Endothelial cell of umbilical vein (primary cell): ENCODE measurements around the gene SECISBP2. TPM values are rescaled to one million over a fixed set of nuclear protein-coding genes. Genes with fewer than 3 reads are reported as not detected.

ENCODE experiments used
- BruUV-seq: library from RNA; stranded (reverse); fragments of 400-500 nt; replicated peaks from 2 replicates; lab custom pipeline; 2021; lab: Mats Ljungman, UMichigan
- CTCF ChIA-PET: fragments of 300-600, 350-600 bp; sonication (Branson Sonifier 250); formaldehyde crosslinking; loops from one replicate; lab custom pipeline; 2021; ENCODE audit warnings: antibody characterized with exemption, inconsistent platforms; lab: Charles Lee
- POLR2A ChIA-PET: fragments of 300-600, 350-600 bp; sonication (Branson Sonifier 250); formaldehyde crosslinking; loops from one replicate; lab custom pipeline; 2021; ENCODE audit warnings: antibody characterized with exemption, inconsistent platforms; lab: Charles Lee
- DNase-seq: peaks from one replicate; pipeline ENCODE4 v3.0.0-alpha.2; 2011; ENCODE audit warnings: low read depth, low spot score
- FAIRE-seq: peaks from 2 replicates; lab custom pipeline; 2011; peaks lifted over from hg19 to GRCh38; lab: Jason Lieb, UNC
- H2AFZ ChIP-seq: 2 replicates; pipeline ENCODE4 v1.6.0; 2012; ENCODE audit warnings: low read depth, low read length, control low read depth, inconsistent platforms
- H3K27ac ChIP-seq: 2 replicates; pipeline ENCODE4 v1.5.1; 2011; ENCODE audit warnings: low read depth, mild to moderate bottlenecking, control low read depth, low read length, moderate library complexity; ENCODE audit not compliant: insufficient read depth
- H3K27me3 ChIP-seq, 2 experiments: 2 replicates each; pipeline versions ENCODE4 v1.6.0 to v1.6.1; 2011; ENCODE audit warnings: low read length in 2 of 2, mixed read lengths in 1 of 2; ENCODE audit not compliant: control insufficient read depth in 2 of 2, insufficient read depth in 2 of 2
- H3K36me3 ChIP-seq, 2 experiments: 2 replicates in 1 of 2; 3 replicates in 1 of 2; pipeline ENCODE4 v1.5.1; 2011; ENCODE audit warnings: low read length in 2 of 2, mild to moderate bottlenecking in 1 of 2, moderate library complexity in 1 of 2; ENCODE audit not compliant: control insufficient read depth in 2 of 2, insufficient read depth in 2 of 2; ENCODE audit errors: extremely low read depth in 1 of 2
- H3K4me1 ChIP-seq: 3 replicates; pipeline ENCODE4 v1.5.1; 2011; ENCODE audit warnings: mild to moderate bottlenecking, low read length; ENCODE audit not compliant: control insufficient read depth, insufficient read depth; ENCODE audit errors: extremely low read depth
- H3K4me2 ChIP-seq: 2 replicates; pipeline ENCODE4 v1.6.1; 2011; ENCODE audit warnings: low read length, control low read depth, mixed read lengths; ENCODE audit not compliant: insufficient read depth
- H3K4me3 ChIP-seq, 3 experiments: fragments of 200-600 bp in 1 of 3; sonication (generic), shearing (Covaris generic) in 1 of 3; replicated peaks in 1 of 3; 2 replicates each; pipeline ENCODE4 v1.5.1; 2011 to 2016; ENCODE audit warnings: control low read depth in 3 of 3, low read length in 3 of 3, mild to moderate bottlenecking in 2 of 3, inconsistent platforms in 1 of 3, low read depth in 1 of 3, moderate library complexity in 1 of 3; ENCODE audit not compliant: insufficient read depth in 1 of 3
- H3K79me2 ChIP-seq: 2 replicates; pipeline ENCODE4 v1.6.0; 2012; ENCODE audit warnings: low read length, inconsistent platforms; ENCODE audit not compliant: control insufficient read depth, insufficient read depth
- H3K9ac ChIP-seq: replicated peaks from 2 replicates; pipeline ENCODE3; 2011; ENCODE audit warnings: low read length, control low read depth; ENCODE audit not compliant: insufficient read depth; ENCODE audit errors: extremely low read depth
- H3K9me1 ChIP-seq: replicated peaks from 3 replicates; pipeline ENCODE4 v1.6.0; 2011; ENCODE audit warnings: mild to moderate bottlenecking, low read length; ENCODE audit not compliant: control insufficient read depth, insufficient read depth; ENCODE audit errors: extremely low read depth
- H3K9me3 ChIP-seq: replicated peaks from 2 replicates; pipeline ENCODE4 v1.5.1; 2012; ENCODE audit warnings: low read length, inconsistent platforms; ENCODE audit not compliant: control insufficient read depth, insufficient read depth
- H4K20me1 ChIP-seq: replicated peaks from 2 replicates; pipeline ENCODE3; 2011; ENCODE audit warnings: mild to moderate bottlenecking, low read length; ENCODE audit not compliant: control insufficient read depth, insufficient read depth; ENCODE audit errors: extremely low read depth
- EZH2 ChIP-seq: IDR thresholded peaks from 2 replicates; pipeline ENCODE4 v1.6.1; 2012; ENCODE audit warnings: borderline replicate concordance, low read depth, mild to moderate bottlenecking, moderate library complexity, low read length, inconsistent platforms; ENCODE audit not compliant: severe bottlenecking
- FOS ChIP-seq: IDR thresholded peaks from 2 replicates; pipeline ENCODE4 v1.6.1; 2011; ENCODE audit warnings: mild to moderate bottlenecking, low read length, moderate library complexity, borderline replicate concordance; ENCODE audit not compliant: insufficient read depth
- GATA2 ChIP-seq: IDR thresholded peaks from 2 replicates; pipeline ENCODE4 v1.7.0; 2011; ENCODE audit warnings: low read depth, mild to moderate bottlenecking, moderate library complexity, mixed read lengths, low read length; ENCODE audit not compliant: insufficient read length, insufficient read depth
- JUN ChIP-seq: IDR thresholded peaks from 2 replicates; pipeline ENCODE4 v1.6.1; 2011; ENCODE audit warnings: borderline replicate concordance, low read depth; ENCODE audit not compliant: insufficient read length, insufficient read depth
- MYC ChIP-seq: IDR thresholded peaks from one replicate; pipeline ENCODE4 v1.6.1; 2011; ENCODE audit warnings: mild to moderate bottlenecking, low read depth, low read length
- POLR2A ChIP-seq: IDR thresholded peaks from 2 replicates; pipeline ENCODE4 v1.6.1; 2012; ENCODE audit warnings: low read depth, mild to moderate bottlenecking, control low read depth, low read length
- POLR2AphosphoS5 ChIP-seq: IDR thresholded peaks from 2 replicates; pipeline ENCODE4 v1.6.1; 2012; ENCODE audit warnings: low read depth, mild to moderate bottlenecking, control low read depth, low read length, moderate library complexity; ENCODE audit not compliant: insufficient read depth
- dilution Hi-C: fragments of 300-500 bp; cut with MboI; formaldehyde crosslinking; loops from one replicate; pipeline ENCODE4 v1.15.0; 2019; ENCODE audit warnings: low sequenced_read_pairs; ENCODE audit not compliant: extremely low pct_ligation_motif_present
- intact Hi-C: fragments of 100-400 bp; cut with micrococcal nuclease; formaldehyde crosslinking; loops from one replicate; pipeline ENCODE4 v1.10.0; 2022
- polyA plus RNA-seq, 4 experiments: library from polyadenylated mRNA; depleted of rRNA in 3 of 4; stranded (reverse) in 3 of 4; unstranded in 1 of 4; fragments of >200 nt; gene quantifications; 2 replicates each; pipeline versions ENCODE4 v1.2.1 to v1.2.3, GENCODE V29; 2011 to 2012; ENCODE audit warnings: missing spikeins in 1 of 4
- total RNA-seq: library from RNA; stranded (reverse); gene quantifications from 2 replicates; pipeline ENCODE4 v1.2.3, GENCODE V29; 2021
- TF ChIP-seq, protein P1 (sequence below), 2 donors: IDR thresholded peaks; 1 replicate in 1 of 2; 2 replicates in 1 of 2; pipeline ENCODE4 v1.5.1; 2011; ENCODE audit warnings: low read length in 2 of 2, mild to moderate bottlenecking in 2 of 2, moderate library complexity in 2 of 2, control low read depth in 1 of 2, inconsistent platforms in 1 of 2, low read depth in 1 of 2; ENCODE audit not compliant: insufficient read depth in 1 of 2; ENCODE audit errors: extremely low read depth in 1 of 2
- TF ChIP-seq, protein P2 (sequence below): IDR thresholded peaks from 2 replicates; pipeline ENCODE4 v1.6.1; 2011; ENCODE audit not compliant: insufficient read depth, insufficient read length

The SECISBP2 gene
- total and polyA plus RNA-seq, 2 donors (not counting 3 experiments of a cell fraction or from before 2014, with no cell fraction given), result 22.7 to 36.3 TPM

DNA sequence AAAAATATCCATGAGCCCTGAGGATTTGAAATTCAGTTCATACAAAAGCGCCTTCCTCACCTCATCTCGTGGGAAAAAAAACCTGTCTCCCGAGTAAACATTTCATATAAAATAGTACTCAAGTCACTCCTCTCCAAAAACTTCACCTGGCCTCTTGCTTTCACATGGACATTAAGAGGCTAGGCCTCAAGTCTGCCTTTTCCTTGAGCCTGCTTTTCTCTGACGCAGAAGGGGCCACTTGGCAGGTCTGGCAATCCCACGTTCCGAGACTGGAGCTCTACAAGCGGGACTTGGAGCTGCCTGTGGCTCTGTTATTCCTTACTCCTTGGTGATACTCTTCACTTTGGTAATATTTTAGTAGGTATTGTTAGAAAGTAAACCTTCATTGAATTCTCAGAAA lies 34.2 kb upstream of the SECISBP2 start:
- no peak overlapping the region for H3K4me2 ChIP-seq
- no peaks in the 10 kb centered on the region for H3K79me2 ChIP-seq
- CTCF ChIA-PET, result no interaction called here
- FAIRE-seq (no peak), DNase-seq (no peak)
- dilution Hi-C loops (no loop called here), intact Hi-C loops (no loop called here)
- TF ChIP-seq MYC, result no peak
- no peak for TF ChIP-seq JUN
- TF ChIP-seq POLR2AphosphoS5, result no peak
- TF ChIP-seq FOS, result no peak
- TF ChIP-seq POLR2A, result no peak
- TF ChIP-seq GATA2, result no peak
- no peak for TF ChIP-seq EZH2
- TF ChIP-seq, protein P1, sequence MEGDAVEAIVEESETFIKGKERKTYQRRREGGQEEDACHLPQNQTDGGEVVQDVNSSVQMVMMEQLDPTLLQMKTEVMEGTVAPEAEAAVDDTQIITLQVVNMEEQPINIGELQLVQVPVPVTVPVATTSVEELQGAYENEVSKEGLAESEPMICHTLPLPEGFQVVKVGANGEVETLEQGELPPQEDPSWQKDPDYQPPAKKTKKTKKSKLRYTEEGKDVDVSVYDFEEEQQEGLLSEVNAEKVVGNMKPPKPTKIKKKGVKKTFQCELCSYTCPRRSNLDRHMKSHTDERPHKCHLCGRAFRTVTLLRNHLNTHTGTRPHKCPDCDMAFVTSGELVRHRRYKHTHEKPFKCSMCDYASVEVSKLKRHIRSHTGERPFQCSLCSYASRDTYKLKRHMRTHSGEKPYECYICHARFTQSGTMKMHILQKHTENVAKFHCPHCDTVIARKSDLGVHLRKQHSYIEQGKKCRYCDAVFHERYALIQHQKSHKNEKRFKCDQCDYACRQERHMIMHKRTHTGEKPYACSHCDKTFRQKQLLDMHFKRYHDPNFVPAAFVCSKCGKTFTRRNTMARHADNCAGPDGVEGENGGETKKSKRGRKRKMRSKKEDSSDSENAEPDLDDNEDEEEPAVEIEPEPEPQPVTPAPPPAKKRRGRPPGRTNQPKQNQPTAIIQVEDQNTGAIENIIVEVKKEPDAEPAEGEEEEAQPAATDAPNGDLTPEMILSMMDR (IDR thresholded peaks at IDR 0.05; ENCODE audit: extremely low read depth in 1 of 2, insufficient read depth in 1 of 2, low read depth in 1 of 2, low read length in 2 of 2), result no peak
- TF ChIP-seq, protein P2, sequence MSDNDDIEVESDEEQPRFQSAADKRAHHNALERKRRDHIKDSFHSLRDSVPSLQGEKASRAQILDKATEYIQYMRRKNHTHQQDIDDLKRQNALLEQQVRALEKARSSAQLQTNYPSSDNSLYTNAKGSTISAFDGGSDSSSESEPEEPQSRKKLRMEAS, result no peak
- H3K9ac ChIP-seq, result no peak overlapping the region
- H3K36me3 ChIP-seq, result no peaks in the 10 kb centered on the region
- H3K9me1 ChIP-seq, result no peaks in the 10 kb centered on the region
- no peaks in the 10 kb centered on the region for H4K20me1 ChIP-seq
- H3K4me1 ChIP-seq, result no peaks in the 10 kb centered on the region
- no peak overlapping the region for H2AFZ ChIP-seq
- BruUV-seq, result no TSS peak
- no peak overlapping the region for H3K4me3 ChIP-seq
- no peaks in the 10 kb centered on the region for H3K27me3 ChIP-seq
- POLR2A ChIA-PET, result no interaction called here
- no peak overlapping the region for H3K27ac ChIP-seq
- no peaks in the 10 kb centered on the region for H3K9me3 ChIP-seq
